ENCODE data around the gene LRRC63.
"Not testable (repeated sequence)": the region's sequence is repeated elsewhere in the genome, so short reads cannot be mapped to it uniquely, and the experiment has no call there.

The LRRC63 gene

DNA sequence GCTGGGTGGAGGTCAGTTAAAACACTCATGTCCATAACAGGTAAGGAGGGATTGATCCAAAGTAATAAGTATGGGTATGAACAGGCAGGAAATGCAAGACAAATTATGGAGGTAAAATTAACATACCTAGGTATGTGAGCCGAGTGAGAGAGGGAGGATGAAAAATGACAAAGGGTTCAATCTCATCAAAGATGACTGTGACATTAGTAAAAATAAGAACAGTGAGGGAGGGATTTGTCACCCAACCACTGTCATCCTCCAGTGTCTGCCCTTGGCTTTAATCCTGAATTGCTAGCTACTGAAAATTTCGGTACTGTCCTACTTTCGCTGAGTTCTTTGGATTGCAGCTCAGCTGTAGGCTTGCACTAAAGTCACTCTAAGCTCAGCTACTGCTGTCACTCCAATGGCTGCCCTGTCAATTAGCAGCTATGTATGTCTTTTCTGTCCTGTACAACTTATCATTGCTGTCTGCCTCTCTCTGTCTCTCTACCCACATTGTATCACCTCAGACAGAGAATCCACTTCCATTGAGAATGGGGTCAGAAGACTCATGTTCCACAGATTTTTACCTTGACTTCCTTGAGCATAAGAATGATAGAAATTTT is 62.5 kb downstream of the LRRC63 start:
- no peak overlapping the region for H3K27ac ChIP-seq
- no peak for TF ChIP-seq CTCF (conservative IDR thresholded peaks at IDR 0.05)
- no peak for TF ChIP-seq ZFX (IDR thresholded peaks at IDR 0.05)

DNA sequence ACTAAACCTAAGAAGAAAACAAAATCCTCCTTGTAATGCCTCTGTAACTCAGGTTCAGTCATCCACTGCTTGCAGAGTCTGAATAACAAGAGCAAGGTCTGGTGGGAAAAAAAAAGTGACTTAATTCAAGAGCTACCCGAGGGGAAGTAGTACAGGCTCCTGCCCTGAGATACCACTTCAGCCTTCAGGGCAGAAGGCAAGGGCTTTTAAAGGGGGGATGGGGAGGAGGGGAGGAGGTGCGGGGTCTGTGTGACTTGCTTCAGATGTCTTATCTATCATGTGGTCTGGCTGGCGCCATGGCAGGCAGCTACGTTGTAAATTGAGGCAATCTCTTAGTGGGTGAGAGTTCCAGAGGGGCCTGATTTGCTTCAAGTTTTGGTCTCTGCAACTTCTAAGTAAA is 66.7 kb downstream of the LRRC63 start:
- TF ChIP-seq CTCF (conservative IDR thresholded peaks at IDR 0.05): no peak
- no peak for TF ChIP-seq ZFX (IDR thresholded peaks at IDR 0.05)
- H3K27ac ChIP-seq: no peak overlapping the region

- H3K27ac ChIP-seq: no peak overlapping the region
- no peak for TF ChIP-seq CTCF (conservative IDR thresholded peaks at IDR 0.05)
- no peak for TF ChIP-seq ZFX (IDR thresholded peaks at IDR 0.05)
Measured at GRCh38 chr13:46281779-46282178, 70.1 kb downstream of the LRRC63 start.

DNA sequence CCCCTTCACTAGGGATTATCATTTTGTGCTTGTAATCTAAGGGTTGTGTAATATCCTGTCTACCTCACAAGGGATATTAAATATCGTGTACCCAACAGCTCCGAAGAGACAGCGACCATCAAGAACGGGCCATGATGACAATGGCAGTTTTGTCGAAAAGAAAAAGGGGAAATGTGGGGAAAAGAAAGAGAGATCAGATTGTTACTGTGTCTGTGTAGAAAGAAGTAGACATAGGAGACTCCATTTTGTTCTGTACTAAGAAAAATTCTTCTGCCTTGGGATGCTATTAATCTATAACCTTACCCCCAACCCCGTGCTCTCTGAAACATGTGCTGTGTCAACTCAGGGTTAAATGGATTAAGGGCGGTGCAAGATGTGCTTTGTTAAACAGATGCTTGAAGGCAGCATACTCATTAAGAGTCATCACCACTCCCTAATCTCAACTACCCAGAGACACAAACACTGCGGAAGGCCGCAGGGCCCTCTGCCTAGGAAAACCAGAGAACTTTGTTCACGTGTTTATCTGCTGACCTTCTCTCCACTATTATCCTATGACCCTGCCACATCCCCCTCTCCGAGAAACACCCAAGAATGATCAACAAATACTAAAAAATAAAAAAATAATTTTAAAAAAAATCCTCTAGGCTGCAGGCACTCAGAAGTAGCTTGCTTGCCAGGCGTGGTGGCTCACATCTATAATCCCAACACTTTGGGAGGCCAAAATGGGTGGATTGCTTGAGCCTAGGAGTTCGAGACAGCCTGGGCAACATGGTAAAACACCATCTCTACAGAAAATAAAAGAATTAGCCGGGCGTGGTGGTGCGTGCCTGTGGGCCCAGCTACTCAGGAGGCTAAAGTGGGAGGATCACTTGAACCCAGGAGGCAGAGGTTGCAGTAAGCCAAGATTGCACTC is 72.4 kb downstream of the LRRC63 start:
- H3K27ac ChIP-seq: not testable (repeated sequence)

GRCh38 chr13:46286972-46287371 is 75.2 kb downstream of the LRRC63 start:
- TF ChIP-seq CTCF (conservative IDR thresholded peaks at IDR 0.05): no peak
- no peak for TF ChIP-seq ZFX (IDR thresholded peaks at IDR 0.05)

DNA sequence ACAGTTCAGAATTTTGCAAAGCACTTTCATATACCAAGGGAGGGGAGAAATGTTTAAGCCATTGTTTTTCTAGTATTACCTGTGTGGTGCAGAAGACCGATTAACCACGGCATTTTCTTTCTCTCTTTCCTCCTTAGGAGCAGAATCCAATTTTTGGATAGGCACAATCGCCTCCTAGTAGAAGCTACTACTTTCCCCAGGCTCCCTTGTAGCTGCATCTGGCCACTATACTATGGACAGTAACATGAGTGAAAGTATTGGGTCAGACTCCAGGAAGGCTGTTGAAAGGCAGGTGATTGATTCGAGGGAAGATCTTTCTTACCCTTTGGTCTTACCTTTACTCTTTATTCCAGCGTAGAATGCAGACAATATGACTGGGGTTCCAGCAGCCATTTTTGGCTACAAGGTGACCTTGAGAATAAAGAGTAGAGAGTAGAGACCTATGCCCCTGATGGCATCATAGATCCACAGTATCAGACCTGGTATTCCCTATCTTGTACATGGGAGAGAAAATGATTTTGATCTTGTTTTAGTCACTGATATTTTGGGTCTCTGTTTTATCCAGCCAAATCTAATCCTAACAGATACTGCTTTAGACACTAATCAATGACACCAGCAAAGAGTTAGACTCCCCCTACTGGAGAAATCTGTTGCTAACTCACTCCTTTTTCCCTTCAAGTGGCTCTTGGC is 77.0 kb downstream of the LRRC63 start:
- no peak overlapping the region for H3K27ac ChIP-seq
- TF ChIP-seq ZFX (IDR thresholded peaks at IDR 0.05) (no peak), CTCF (conservative IDR thresholded peaks at IDR 0.05) (peak; percentile 83)

More at GRCh38 chr13:46286972-46287371, 75.2 kb downstream of the LRRC63 start:
- H3K27ac ChIP-seq: no peak overlapping the region

- H3K27ac ChIP-seq: no peak overlapping the region
- TF ChIP-seq ZFX (IDR thresholded peaks at IDR 0.05): no peak
- peak; percentile 58 for TF ChIP-seq CTCF (conservative IDR thresholded peaks at IDR 0.05)
Measured at GRCh38 chr13:46289260-46289955, 77.7 kb downstream of the LRRC63 start.
